Uterus (tissue), 2 donors: ENCODE measurements around the gene GGTLC2.

Experiments
- CTCF ChIP-seq, 4 experiments: fragments of 200-600 bp in 2 of 4; fragments of 450-650 bp in 2 of 4; sonication (generic) in 2 of 4; IDR thresholded peaks; one replicate each; pipeline ENCODE4 v1.5.1; 2016 to 2019; ENCODE audit warnings: antibody characterized with exemption in 4 of 4, mild to moderate bottlenecking in 2 of 4, moderate library complexity in 1 of 4
- POLR2A ChIP-seq, 2 donors: fragments of 450-650 bp; IDR thresholded peaks; one replicate each; pipeline ENCODE4 v1.6.1; 2016; ENCODE audit warnings: antibody characterized with exemption in 2 of 2, mild to moderate bottlenecking in 1 of 2, moderate library complexity in 1 of 2

GRCh38 chr22:22618923-22619322 is 25.5 kb upstream of the GGTLC2 start:
- TF ChIP-seq POLR2A (IDR thresholded peaks at IDR 0.05) (no peak), CTCF (IDR thresholded peaks at IDR 0.05) (no peak)
